ENCODE results near the gene USP38.

GRCh38 chr4:143184217-143184502 lies 557 bp upstream of the USP38 start:
- TF ChIP-seq CTCF (IDR thresholded peaks at IDR 0.05) (no peak), POLR2A (IDR thresholded peaks at IDR 0.05) (no peak)
